Measurements from ENCODE around the gene SMIM3.
"Not testable (repeated sequence)": the region's sequence is repeated elsewhere in the genome, so short reads cannot be mapped to it uniquely, and the experiment has no call there.

The SMIM3 gene, protein sequence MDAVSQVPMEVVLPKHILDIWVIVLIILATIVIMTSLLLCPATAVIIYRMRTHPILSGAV

DNA sequence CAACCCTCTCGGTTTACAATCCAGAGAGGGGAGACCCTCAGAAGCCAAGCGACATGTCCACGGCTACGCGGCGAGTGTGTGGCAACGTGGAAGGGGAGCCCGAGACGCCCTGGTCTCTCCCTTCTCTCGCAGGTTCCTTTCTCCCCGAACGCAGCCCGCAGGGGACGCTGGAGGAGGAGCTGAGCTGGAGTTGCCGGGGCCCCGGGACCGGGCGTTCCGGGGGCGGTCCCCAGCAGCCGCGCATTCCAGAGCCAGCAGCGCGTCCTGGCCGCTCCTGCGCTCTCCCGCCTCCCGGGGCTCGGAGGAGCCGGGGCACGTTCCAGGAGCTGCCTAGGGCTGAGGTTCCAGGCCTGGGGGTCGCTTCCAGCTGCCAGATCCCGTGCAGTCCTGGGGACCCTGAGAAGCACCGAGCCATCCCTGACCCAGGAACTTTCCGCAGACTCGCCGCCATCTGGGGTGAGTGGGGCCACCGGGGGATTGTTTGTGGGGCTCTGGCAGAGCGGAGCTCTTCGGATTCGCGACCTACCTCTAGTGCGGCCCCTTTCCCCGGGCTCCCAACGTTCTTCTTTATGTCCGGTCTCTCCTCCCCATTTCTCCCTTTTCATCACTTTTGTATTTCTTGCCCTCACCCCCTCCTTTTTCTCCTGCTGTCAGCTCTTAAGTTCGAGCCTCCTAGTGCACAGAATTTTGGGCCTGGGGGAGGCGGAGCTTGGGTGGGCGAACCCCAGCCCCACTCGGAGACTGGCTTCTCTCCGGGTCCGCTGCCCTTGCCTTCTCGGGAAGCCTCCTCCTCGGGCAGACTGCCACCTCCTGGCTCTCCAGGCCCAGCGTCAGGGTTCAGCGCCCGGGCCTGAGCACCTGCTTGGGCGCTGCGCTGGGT, at the start of gene SMIM3:
SMIM3 (plus strand) TSS at position 241 of the 880 bp plus-strand sequence. CDS start 16,684 bp downstream, outside the sequence.
- Mint-ChIP-seq H3K4me3 (peak within 1 kb of the TSS; percentile 95), H3K36me3 (no peaks in the 10 kb centered on the region), H3K4me1 (peaks cover 57% of the 10 kb centered on the region), H3K9me3 (no peaks in the 10 kb centered on the region), H3K27ac (peak within 1 kb of the TSS; percentile 95)
- ATAC-seq (peak; percentile 64), DNase-seq (ENCODE audit: low spot score in 2 of 2) (peak; percentile 41 to 73)

DNA sequence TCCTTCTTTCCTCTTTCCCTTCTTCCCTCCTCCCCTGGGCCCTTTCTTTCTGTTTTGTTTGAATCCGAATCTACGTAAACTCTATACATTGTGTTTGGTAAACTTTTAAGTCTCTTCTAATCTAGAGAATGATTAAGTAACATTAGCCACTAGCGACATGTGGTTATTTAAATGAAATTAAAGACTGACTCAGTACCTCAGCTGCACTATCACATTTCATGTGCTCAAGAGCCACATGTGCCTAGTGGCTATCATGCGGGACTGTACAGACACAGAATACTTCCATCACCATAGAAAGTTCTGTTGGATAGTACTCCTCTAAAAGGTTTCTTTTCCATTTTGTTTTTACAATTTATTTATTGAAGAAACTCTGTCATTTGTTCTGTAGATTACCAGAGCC, 48.7 kb upstream of the SMIM3 start:
- Mint-ChIP-seq H3K36me3 (peaks cover 96% of the 10 kb centered on the region), H3K27ac (no peak overlapping the region), H3K4me1 (peaks cover 11% of the 10 kb centered on the region), H3K9me3 (no peaks in the 10 kb centered on the region), H3K4me3 (no peak overlapping the region)
- DNase-seq (ENCODE audit: low spot score in 2 of 2): no peak
- no peak for ATAC-seq

DNA sequence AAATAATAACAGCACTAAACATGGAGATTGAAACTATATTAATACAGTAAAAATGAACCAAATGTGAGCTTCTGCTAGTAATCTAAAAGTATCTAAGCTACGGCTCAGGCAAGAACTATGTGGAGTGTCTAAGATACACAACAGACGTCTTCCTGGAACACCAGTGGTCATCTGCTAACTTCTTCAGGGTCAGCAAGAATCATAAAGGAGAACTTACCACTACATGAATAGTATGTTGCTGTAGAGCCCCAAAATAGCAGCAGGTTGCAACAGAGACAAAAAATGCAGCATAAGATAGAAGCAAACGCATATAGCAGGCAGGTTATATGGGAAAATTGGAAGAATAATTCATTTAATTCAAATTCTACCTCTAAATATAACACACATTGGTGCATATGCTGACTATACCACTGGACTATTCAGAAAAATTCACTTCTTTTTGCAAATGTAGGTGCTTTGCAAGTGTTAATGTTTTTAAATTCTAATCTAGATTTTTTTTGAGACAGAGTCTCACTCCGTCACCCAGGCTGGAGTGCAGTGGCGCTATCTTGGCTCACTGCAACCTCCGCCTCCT, 46.8 kb upstream of the SMIM3 start:
- no peak overlapping the region for H3K4me3 Mint-ChIP-seq
- H3K27ac Mint-ChIP-seq: no peak overlapping the region
- DNase-seq (ENCODE audit: low spot score in 2 of 2): no peak
- H3K36me3 Mint-ChIP-seq: peaks cover 96% of the 10 kb centered on the region
- peaks cover 21% of the 10 kb centered on the region for H3K4me1 Mint-ChIP-seq
- no peak for ATAC-seq
- no peaks in the 10 kb centered on the region for H3K9me3 Mint-ChIP-seq

DNA sequence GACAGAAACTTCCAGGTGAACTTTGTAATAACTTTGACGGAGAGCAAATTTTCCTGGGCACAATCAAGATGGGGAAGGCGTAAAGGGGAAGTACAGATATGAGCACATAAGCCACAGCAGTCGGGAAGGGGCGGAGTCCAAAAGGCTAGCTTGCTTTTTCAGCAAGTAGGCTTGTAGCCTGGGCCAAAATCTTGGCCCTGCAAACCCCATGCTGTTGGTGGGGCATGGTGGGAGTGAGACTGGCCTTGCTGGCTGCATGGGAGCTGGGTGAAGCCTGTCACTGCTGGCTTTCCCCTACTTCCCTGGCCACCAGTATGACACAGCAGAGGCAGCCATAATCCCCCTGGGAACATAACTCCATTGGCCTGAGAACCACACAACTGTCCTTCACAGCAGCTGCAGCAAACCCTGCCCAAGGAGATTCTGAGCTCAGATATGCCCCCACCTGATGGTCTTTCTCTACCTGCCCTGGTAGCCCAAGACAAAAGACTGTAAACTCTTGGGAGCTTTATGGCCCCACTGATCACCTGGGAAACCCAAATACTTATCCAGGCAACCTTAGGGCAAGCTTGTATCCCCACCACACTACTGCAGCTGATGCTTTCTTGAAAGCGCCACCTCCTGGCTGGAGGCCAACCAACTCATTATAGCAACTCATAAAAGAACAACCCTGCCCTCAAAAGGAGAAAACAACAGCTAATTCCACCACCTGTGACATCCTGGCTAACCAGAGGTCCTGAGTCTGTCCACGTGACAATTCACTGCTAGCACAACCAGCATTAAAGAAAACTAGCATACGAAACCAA, 43.8 kb upstream of the SMIM3 start:
- ATAC-seq: peak; percentile 71
- Mint-ChIP-seq H3K36me3 (peaks cover 83% of the 10 kb centered on the region), H3K27ac (peak overlapping the region; percentile 66), H3K4me3 (no peak overlapping the region), H3K9me3 (no peaks in the 10 kb centered on the region), H3K4me1 (peaks cover 49% of the 10 kb centered on the region)
- peak in 1 of 2 donors; percentile 64 for DNase-seq (ENCODE audit: low spot score in 2 of 2)

DNA sequence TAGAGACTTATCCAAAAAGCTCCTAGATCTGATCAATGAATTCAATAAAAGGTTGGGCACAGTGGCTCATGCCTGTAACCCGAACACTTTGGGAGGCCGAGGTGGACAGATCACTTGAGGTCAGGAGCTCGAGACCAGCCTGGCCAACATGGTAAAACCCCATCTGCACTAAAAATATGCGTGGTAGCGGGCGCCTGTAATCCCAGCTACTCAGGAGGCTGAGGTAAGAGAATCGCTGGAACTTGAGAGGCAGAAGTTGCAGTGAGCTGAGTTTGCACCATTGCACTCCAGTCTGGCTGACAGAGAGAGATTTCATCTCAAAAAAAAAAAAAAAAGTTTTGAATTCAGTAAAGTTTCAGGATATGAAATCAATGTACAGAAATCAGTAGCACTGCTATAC, 39.7 kb upstream of the SMIM3 start:
- peaks cover 71% of the 10 kb centered on the region for H3K36me3 Mint-ChIP-seq
- H3K27ac Mint-ChIP-seq: peak overlapping the region; percentile 27
- peaks cover 68% of the 10 kb centered on the region for H3K4me1 Mint-ChIP-seq
- no peak overlapping the region for H3K4me3 Mint-ChIP-seq
- no peaks in the 10 kb centered on the region for H3K9me3 Mint-ChIP-seq
- DNase-seq (ENCODE audit: low spot score in 2 of 2) (no peak), ATAC-seq (no peak)

DNA sequence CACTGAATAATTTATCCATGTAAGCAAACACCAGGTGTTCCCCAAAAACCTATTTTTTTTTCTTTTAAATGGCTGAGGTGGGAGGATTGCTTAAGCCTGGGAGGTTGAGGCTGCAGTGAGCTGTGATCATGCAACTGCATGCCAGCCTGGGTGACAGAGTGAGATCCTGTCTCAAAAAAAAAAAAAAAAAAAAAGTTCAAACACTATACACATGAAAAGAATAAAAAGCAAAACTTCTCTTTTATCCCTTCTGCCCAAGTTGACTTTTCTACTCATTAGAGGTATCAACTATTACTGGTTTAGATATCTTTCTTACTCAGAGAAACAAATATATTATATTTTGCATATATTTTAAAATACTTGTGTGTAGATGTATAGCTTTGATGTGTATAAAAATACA, 37.6 kb upstream of the SMIM3 start:
- H3K4me1 Mint-ChIP-seq: peaks cover 66% of the 10 kb centered on the region
- H3K36me3 Mint-ChIP-seq: peaks cover 54% of the 10 kb centered on the region
- no peak for DNase-seq (ENCODE audit: low spot score in 2 of 2)
- ATAC-seq: no peak
- no peak overlapping the region for H3K4me3 Mint-ChIP-seq
- H3K27ac Mint-ChIP-seq: no peak overlapping the region
- H3K9me3 Mint-ChIP-seq: no peaks in the 10 kb centered on the region

DNA sequence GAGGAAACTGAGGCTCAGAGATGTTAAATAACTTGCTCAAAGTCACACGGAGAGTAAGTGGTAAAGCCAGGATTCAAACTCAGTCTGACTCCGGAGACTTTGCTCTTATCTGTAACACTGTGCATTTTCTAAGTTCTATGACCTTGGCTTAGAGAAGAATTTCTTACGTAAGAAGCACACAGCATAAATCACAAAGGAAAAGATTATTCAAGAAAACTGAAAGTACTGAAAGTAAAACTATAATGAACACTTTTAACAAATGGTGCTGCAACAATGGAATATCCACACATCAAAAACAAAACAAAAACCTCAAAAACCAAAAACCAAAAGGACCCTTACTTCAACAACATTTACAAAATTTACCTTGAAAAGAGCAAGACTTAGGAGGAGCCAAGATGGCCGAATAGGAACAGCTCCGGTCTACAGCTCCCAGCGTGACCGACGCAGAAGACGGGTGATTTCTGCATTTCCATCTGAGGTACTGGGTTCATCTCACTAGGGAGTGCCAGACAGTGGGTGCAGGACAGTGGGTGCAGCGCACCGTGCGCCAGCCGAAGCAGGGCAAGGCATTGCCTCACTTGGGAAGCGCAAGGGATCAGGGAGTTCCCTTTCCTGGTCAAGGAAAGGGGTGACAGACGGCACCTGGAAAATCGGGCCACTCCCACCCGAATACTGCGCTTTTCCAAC, 36.0 kb upstream of the SMIM3 start:
- Mint-ChIP-seq H3K4me1 (peaks cover 56% of the 10 kb centered on the region), H3K27ac (peak overlapping the region; percentile 33), H3K36me3 (peaks cover 40% of the 10 kb centered on the region), H3K4me3 (peak overlapping the region; percentile 19)
- DNase-seq (ENCODE audit: low spot score in 2 of 2); H3K9me3 Mint-ChIP-seq; ATAC-seq: not testable (repeated sequence)

DNA sequence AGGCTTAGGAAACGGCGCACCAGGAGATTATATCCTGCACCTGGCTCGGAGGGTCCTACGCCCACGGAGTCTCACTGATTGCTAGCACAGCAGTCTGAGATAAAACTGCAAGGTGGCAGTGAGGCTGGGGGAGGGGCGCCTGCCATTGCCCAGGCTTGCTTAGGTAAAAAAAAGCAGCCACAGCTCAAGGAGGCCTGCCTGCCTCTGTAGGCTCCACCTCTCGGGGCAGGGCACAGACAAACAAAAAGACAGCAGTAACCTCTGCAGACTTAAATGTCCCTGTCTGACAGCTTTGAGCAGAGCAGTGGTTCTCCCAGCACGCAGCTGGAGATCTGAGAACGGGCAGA, 35.4 kb upstream of the SMIM3 start:
- peaks cover 50% of the 10 kb centered on the region for H3K4me1 Mint-ChIP-seq
- peak overlapping the region; percentile 33 for H3K27ac Mint-ChIP-seq
- ATAC-seq; H3K4me3 Mint-ChIP-seq; DNase-seq (ENCODE audit: low spot score in 2 of 2); H3K9me3 Mint-ChIP-seq: not testable (repeated sequence)
- peaks cover 36% of the 10 kb centered on the region for H3K36me3 Mint-ChIP-seq

DNA sequence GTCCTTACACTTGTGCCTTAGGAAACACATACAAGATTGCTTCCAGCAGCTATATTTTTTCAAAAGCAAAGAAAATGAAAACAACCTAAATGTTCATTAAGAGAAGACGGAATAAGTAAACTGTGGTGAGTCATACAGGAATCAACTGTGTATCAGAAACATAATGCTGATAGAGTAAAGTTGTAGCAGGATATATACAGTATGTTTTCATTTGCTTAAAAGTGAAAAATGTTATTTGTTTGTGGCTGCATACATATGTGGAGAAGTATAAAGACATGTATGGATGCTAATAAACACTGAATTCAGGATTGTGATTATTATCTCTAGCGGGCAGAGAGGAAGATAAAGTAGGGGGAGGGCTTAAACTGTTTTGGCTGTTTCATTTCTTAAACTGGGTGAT, 28.1 kb upstream of the SMIM3 start:
- H3K27ac Mint-ChIP-seq: no peak overlapping the region
- DNase-seq (ENCODE audit: low spot score in 2 of 2) (no peak), ATAC-seq (no peak)
- H3K36me3 Mint-ChIP-seq: peaks cover 71% of the 10 kb centered on the region
- H3K9me3 Mint-ChIP-seq: no peaks in the 10 kb centered on the region
- H3K4me1 Mint-ChIP-seq: peaks cover 18% of the 10 kb centered on the region
- H3K4me3 Mint-ChIP-seq: no peak overlapping the region

DNA sequence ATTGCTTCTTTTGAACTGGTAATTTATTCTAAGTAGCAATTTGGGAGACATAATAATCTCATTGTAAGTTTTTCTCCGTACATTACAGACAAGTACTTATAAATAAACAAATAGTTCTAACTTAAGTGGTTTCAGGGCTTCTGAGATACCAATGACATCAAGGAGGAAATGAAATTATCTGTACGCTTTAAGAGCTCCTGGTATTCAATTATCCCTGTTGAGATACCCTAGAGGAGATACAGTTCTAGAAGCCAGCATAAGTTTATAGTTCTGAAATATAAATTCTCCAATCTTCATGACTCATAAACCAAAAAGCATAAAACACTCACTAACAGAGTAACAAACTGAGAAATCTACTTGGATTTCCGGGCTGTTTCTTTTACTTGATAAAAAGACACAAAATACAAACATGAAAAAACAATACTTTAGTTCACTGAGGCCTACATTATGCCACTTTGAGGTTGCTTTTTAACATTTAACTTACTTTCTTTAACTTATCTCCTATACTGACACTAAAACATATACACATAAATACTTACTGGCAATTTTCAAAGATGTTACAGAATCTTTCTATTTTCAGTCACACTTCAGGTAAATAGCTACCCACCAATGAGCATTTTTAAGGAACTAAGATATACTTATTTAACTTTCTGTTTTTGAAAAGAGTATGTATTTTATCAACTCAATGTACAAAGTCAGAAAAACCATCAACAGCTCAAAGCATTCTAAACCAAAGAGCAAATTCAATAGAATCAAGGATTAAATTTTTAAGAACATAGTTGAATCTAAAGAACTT, 27.3 kb upstream of the SMIM3 start:
- Mint-ChIP-seq H3K27ac (no peak overlapping the region), H3K4me3 (no peak overlapping the region), H3K4me1 (peaks cover 15% of the 10 kb centered on the region), H3K36me3 (peaks cover 79% of the 10 kb centered on the region), H3K9me3 (no peaks in the 10 kb centered on the region)
- DNase-seq (ENCODE audit: low spot score in 2 of 2) (no peak), ATAC-seq (no peak)

DNA sequence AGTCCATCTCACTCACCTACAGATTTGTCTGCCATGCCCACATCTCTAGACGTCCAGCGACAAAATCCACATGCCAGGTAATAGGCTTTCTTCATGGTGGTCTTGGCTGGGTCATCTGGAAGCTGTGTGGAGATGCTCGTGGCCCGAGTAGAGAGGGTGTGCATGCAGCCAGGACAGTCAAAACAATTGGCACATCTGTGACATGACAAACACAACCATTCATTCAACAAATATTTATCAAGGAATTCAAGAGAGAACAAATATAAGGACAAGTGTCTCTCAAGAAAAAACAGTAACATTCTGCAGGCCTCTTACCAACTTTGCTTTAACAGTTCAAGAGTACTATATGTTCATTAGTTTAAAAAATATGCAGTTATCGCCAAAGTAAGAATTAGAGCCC, 25.1 kb upstream of the SMIM3 start:
- Mint-ChIP-seq H3K27ac (no peak overlapping the region), H3K36me3 (peaks cover 84% of the 10 kb centered on the region), H3K4me1 (peaks cover 21% of the 10 kb centered on the region), H3K9me3 (no peaks in the 10 kb centered on the region), H3K4me3 (no peak overlapping the region)
- no peak for DNase-seq (ENCODE audit: low spot score in 2 of 2)
- no peak for ATAC-seq

DNA sequence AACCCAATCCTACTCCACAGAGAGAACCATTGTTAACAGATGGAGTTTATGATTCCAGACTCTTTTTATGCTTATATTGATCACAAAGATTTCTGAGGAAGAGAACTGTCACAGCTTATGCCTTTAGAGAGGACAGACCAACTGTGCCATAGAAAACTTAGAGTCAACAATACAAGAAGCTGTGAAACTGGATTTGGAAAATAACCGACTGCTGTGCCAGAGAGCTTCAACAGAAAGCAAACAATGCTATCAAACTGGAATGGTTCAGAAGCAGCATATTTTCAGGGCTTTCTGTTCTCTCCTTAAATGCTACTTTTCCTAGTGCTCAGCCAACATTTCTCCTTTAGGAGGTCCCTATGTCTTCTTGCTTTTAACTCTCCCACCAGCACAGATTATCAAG, 24.7 kb upstream of the SMIM3 start:
- DNase-seq (ENCODE audit: low spot score in 2 of 2) (no peak), ATAC-seq (no peak)
- Mint-ChIP-seq H3K4me1 (peaks cover 21% of the 10 kb centered on the region), H3K9me3 (no peaks in the 10 kb centered on the region), H3K27ac (no peak overlapping the region), H3K4me3 (no peak overlapping the region), H3K36me3 (peaks cover 80% of the 10 kb centered on the region)

DNA sequence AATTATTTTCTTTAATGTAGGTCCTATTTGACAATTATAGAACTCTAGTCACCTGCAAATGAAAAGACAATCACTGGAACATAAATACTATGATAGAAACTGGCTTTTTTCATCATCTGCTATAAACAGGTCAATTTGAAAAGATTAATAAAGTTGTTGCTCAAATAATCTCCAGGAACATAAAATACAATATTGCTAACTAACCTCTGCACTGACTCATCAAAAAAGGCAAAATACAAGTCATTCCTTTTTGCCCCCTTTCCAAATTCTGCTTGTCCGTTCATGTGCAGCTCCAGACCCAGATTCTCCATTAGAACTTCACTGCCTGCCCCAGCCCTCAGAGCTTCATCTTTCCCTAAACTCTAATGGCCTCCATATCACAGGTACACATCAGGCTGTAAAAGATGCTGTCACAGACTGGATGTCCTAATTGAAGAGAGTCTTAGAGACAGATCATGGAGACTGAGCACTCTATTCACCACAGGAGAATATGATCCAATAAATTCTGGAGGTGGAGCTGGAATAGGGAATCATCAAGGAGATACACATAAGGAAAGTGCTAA, 21.4 kb upstream of the SMIM3 start:
- Mint-ChIP-seq H3K4me1 (peaks cover 19% of the 10 kb centered on the region), H3K36me3 (peaks cover 47% of the 10 kb centered on the region), H3K9me3 (no peaks in the 10 kb centered on the region), H3K4me3 (no peak overlapping the region), H3K27ac (no peak overlapping the region)
- ATAC-seq (no peak), DNase-seq (ENCODE audit: low spot score in 2 of 2) (no peak)

DNA sequence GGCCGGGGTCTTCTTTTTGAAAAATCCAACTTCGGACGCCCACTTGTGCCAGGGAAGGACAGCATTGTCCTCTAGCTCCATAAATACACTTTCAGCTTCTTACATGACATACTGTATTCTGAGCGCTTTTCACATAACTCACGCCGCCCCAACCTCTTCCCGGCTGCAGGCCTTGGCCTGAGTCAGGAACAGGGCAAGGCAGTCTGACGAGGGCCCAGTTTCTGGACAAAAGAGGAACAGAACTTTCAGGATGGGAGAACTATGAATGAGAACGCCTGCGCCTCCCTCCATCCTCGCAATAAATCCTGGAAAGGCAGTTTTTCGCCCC, 20.4 kb upstream of the SMIM3 start:
- Mint-ChIP-seq H3K9me3 (no peaks in the 10 kb centered on the region), H3K4me1 (peaks cover 19% of the 10 kb centered on the region), H3K4me3 (no peak overlapping the region), H3K36me3 (peaks cover 37% of the 10 kb centered on the region), H3K27ac (no peak overlapping the region)
- DNase-seq (ENCODE audit: low spot score in 2 of 2) (no peak), ATAC-seq (peak; percentile 31)

Measured in stimulated activated effector memory CD8-positive, alpha-beta T cell treated with anti-CD3 and anti-CD28 coated beads, Interleukin-12 subunit alpha, Interleukin-12 subunit beta, amount 100 ng/mL, for 72 hours (primary cell).